ENCODE measurements around the gene MGST2.

The MGST2 gene

DNA sequence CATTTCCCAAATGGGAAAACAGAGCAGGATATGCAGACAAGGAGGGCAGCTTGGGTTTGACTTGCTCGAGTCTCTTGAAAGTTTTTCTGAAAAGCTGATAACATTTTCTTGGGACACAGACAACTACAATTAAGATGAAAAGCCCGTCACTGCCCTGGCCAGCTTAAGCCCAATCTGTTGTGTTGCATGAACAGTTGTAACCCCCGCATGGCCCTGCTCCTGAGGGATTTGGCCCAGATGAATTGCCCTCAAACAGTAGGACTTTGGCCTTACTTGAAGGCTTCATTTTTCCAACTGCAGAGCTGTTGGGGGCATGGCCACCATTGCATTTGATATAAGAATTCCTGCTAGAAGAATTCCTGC, 40.5 kb upstream of the MGST2 start:
- no peak for DNase-seq
- no peaks in the 10 kb centered on the region for H3K9me3 Mint-ChIP-seq
- no peaks in the 10 kb centered on the region for H3K36me3 Mint-ChIP-seq (ENCODE audit: low read depth)
- TF ChIP-seq, protein P1, sequence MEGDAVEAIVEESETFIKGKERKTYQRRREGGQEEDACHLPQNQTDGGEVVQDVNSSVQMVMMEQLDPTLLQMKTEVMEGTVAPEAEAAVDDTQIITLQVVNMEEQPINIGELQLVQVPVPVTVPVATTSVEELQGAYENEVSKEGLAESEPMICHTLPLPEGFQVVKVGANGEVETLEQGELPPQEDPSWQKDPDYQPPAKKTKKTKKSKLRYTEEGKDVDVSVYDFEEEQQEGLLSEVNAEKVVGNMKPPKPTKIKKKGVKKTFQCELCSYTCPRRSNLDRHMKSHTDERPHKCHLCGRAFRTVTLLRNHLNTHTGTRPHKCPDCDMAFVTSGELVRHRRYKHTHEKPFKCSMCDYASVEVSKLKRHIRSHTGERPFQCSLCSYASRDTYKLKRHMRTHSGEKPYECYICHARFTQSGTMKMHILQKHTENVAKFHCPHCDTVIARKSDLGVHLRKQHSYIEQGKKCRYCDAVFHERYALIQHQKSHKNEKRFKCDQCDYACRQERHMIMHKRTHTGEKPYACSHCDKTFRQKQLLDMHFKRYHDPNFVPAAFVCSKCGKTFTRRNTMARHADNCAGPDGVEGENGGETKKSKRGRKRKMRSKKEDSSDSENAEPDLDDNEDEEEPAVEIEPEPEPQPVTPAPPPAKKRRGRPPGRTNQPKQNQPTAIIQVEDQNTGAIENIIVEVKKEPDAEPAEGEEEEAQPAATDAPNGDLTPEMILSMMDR (IDR thresholded peaks at IDR 0.05) = no peak
- peaks cover 63% of the 10 kb centered on the region for H3K4me1 Mint-ChIP-seq
- no peak overlapping the region for H3K4me3 Mint-ChIP-seq
- H3K27me3 Mint-ChIP-seq (ENCODE audit: low read depth, poor library complexity) = no peaks in the 10 kb centered on the region
- H3K27ac Mint-ChIP-seq = no peak overlapping the region

DNA sequence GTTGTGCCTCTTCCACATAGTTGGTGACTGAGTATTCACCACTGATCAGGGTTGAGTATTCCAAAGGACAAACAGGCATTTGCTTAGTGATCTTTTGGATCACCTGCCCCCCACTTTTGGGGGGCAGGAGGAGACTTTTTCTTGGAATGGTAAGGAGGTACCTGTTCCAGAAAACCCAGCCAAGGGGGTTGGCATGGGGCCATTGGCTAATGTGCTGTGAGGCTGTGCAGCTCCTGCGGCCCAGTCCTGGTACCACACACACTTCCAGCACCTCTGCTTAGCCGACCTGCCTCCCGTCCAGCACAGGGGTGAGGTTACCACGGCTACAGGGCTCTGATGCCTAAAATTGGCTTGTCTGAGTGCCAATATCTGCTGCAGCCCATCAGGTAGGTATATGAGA, 40.1 kb upstream of the MGST2 start:
- no peak for DNase-seq
- TF ChIP-seq, protein P1 (IDR thresholded peaks at IDR 0.05) = no peak
- Mint-ChIP-seq H3K4me3 (no peak overlapping the region), H3K9me3 (peaks cover 2% of the 10 kb centered on the region), H3K4me1 (peaks cover 67% of the 10 kb centered on the region), H3K27ac (no peak overlapping the region), H3K36me3 (ENCODE audit: low read depth) (peaks cover 1% of the 10 kb centered on the region), H3K27me3 (ENCODE audit: low read depth, poor library complexity) (no peaks in the 10 kb centered on the region)

DNA sequence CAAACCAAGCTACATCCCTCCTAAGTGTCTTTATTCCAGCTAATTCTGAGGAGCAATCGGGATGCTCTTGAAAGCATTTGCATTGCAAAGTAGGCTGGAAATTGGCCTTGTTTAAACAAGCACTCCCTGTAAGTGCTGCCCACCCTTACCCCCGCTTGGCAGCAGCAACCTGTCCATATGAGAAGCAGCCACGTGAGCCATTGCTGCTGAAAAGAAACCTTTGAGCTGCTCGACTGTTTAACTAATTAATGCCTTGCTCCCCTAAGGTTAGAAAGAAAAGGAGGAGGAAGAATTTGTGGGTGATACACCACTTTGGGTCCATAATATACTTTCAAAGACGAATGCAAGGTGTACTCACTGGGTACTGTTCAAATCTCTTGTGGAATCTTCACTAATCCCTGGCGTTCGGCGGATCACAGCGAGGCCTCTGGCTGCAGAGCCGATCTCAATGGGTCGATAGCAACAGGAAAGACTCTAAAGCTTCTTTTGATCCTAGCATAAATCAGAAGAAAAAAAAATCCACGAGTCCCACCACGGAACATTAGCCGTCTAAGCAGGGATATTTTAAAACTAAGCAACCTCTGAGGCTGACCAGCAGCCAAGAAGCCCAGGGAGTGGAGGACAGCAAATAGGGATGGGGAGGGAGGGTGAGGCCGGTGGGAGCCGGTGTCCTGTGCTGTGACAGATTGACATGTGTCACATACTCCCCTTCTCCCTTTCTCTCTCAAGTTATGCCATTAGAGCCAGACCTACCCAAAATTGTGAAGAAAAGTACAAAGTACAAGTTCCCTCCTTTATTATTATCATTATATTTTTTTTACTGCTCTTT, 37.2 kb upstream of the MGST2 start:
- Mint-ChIP-seq H3K4me3 (peak overlapping the region; percentile 66), H3K9me3 (peaks cover 18% of the 10 kb centered on the region), H3K36me3 (ENCODE audit: low read depth) (peaks cover 12% of the 10 kb centered on the region), H3K27me3 (ENCODE audit: low read depth, poor library complexity) (no peaks in the 10 kb centered on the region), H3K4me1 (peaks cover 67% of the 10 kb centered on the region), H3K27ac (peak overlapping the region; percentile 89)
- TF ChIP-seq, protein P1 (IDR thresholded peaks at IDR 0.05) = no peak
- DNase-seq = peak; percentile 20

DNA sequence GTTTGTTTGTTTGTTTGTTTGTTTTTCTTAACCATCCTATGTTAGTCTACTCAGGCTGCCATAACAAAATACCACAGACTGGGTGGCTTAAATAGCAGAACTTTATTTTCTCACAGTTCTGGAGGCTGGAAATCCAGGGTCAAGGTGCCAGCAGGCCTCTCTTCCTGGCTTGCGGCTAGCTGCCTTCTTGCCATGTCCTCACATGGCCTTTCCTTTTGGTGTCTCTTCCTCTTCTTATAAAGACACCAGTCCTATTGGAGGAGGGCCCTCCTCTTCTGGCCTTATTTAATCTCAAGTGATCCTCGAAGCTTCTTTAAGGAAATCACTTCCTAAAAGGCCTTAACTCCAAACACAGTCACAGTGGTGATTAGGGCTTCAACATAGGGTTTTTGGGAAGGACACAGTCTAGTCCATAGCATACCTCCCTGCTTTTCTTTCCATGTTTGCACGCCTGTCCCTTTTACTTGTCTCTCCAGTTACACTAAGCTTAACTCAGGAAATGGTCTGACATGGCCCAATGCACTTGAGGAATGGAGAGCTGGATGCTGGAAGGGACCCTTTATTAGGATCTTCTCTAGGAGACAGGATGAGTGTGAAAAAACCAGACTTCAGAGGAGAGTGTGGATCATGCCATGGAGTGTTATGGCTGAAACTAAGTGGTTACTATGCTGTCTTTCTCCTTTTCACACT, 36.0 kb upstream of the MGST2 start:
- H3K36me3 Mint-ChIP-seq (ENCODE audit: low read depth) = peaks cover 16% of the 10 kb centered on the region
- no peaks in the 10 kb centered on the region for H3K27me3 Mint-ChIP-seq (ENCODE audit: low read depth, poor library complexity)
- peaks cover 26% of the 10 kb centered on the region for H3K9me3 Mint-ChIP-seq
- TF ChIP-seq, protein P1 (IDR thresholded peaks at IDR 0.05) = no peak
- peaks cover 66% of the 10 kb centered on the region for H3K4me1 Mint-ChIP-seq
- peak; percentile 24 for DNase-seq
- peak overlapping the region; percentile 77 for H3K27ac Mint-ChIP-seq
- H3K4me3 Mint-ChIP-seq = no peak overlapping the region

DNA sequence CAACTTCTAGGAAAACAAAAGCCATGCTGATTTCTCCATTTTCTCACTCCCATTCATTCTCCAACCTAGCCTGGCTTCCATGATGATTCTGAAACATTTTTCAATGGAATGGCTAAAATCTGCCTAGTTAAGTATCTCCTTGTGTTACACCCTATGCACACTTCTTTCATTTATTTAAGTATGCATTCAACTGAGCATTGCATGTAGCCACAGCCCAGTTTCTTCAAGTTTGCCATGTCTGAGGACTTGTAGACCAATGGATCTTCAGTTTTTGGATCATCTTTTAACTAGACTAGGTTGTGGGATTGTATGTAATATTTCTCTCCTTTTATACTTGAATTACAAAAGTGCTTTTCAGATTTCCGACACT, 35.5 kb upstream of the MGST2 start:
- TF ChIP-seq, protein P1 (IDR thresholded peaks at IDR 0.05) = no peak
- Mint-ChIP-seq H3K27me3 (ENCODE audit: low read depth, poor library complexity) (no peaks in the 10 kb centered on the region), H3K27ac (no peak overlapping the region), H3K9me3 (peaks cover 26% of the 10 kb centered on the region), H3K36me3 (ENCODE audit: low read depth) (peaks cover 16% of the 10 kb centered on the region), H3K4me1 (peaks cover 61% of the 10 kb centered on the region), H3K4me3 (no peak overlapping the region)
- DNase-seq = no peak

Data from nephron progenitor cell (in vitro differentiated cells).